ENCODE measurements around the gene RAD21L1.

Gene RAD21L1

GRCh38 chr20:1225783-1226654 is at the start of gene RAD21L1:
TSS of gene RAD21L1 (plus strand) at chr20:1226044. CDS start at chr20:1228454, 2,410 bp downstream.
- peak; percentile 73 for DNase-seq (ENCODE audit: low read depth)

GRCh38 chr20:1177680-1178079 is 48.2 kb upstream of the RAD21L1 start:
- DNase-seq (ENCODE audit: low read depth), result no peak

- no peak for DNase-seq (ENCODE audit: low read depth)
Observed at GRCh38 chr20:1178103-1178502, 47.7 kb upstream of the RAD21L1 start.

GRCh38 chr20:1178623-1179022 is 47.2 kb upstream of the RAD21L1 start:
- DNase-seq (ENCODE audit: low read depth), result no peak

- no peak for DNase-seq (ENCODE audit: low read depth)
Observed at GRCh38 chr20:1180949-1181348, 44.9 kb upstream of the RAD21L1 start.

GRCh38 chr20:1182106-1182505 is 43.7 kb upstream of the RAD21L1 start:
- no peak for DNase-seq (ENCODE audit: low read depth)

- no peak for DNase-seq (ENCODE audit: low read depth)
Observed at GRCh38 chr20:1183153-1183552, 42.7 kb upstream of the RAD21L1 start.

GRCh38 chr20:1184260-1184637 is 41.6 kb upstream of the RAD21L1 start:
- DNase-seq (ENCODE audit: low read depth), result no peak

GRCh38 chr20:1184638-1185315 is 41.1 kb upstream of the RAD21L1 start, which contains the start of gene TMEM74B:
TSS of gene TMEM74B (minus strand) at chr20:1184981. CDS start at chr20:1183801, 1,180 bp downstream.
- no peak for DNase-seq (ENCODE audit: low read depth)

GRCh38 chr20:1185316-1185741 is 40.5 kb upstream of the RAD21L1 start:
- DNase-seq (ENCODE audit: low read depth), result no peak

- no peak for DNase-seq (ENCODE audit: low read depth)
Observed at GRCh38 chr20:1185790-1186334, 40.0 kb upstream of the RAD21L1 start.

GRCh38 chr20:1186367-1186991 is 39.4 kb upstream of the RAD21L1 start:
- no peak for DNase-seq (ENCODE audit: low read depth)

- no peak for DNase-seq (ENCODE audit: low read depth)
Observed at GRCh38 chr20:1187605-1188171, 38.2 kb upstream of the RAD21L1 start.

- no peak for DNase-seq (ENCODE audit: low read depth)
Observed at GRCh38 chr20:1188347-1188746, 37.5 kb upstream of the RAD21L1 start.

GRCh38 chr20:1189827-1190226 is 36.0 kb upstream of the RAD21L1 start:
- DNase-seq (ENCODE audit: low read depth), result no peak

- no peak for DNase-seq (ENCODE audit: low read depth)
Observed at GRCh38 chr20:1190847-1191246, 35.0 kb upstream of the RAD21L1 start.

GRCh38 chr20:1191299-1191698 is 34.5 kb upstream of the RAD21L1 start:
- DNase-seq (ENCODE audit: low read depth), result no peak

- no peak for DNase-seq (ENCODE audit: low read depth)
Observed at GRCh38 chr20:1195226-1195625, 30.6 kb upstream of the RAD21L1 start.

- no peak for DNase-seq (ENCODE audit: low read depth)
Observed at GRCh38 chr20:1196634-1197033, 29.2 kb upstream of the RAD21L1 start.

- no peak for DNase-seq (ENCODE audit: low read depth)
Observed at GRCh38 chr20:1197801-1198200, 28.0 kb upstream of the RAD21L1 start.

GRCh38 chr20:1198751-1199150 is 27.1 kb upstream of the RAD21L1 start:
- no peak for DNase-seq (ENCODE audit: low read depth)

- DNase-seq (ENCODE audit: low read depth), result no peak
Observed at GRCh38 chr20:1199212-1199873, 26.5 kb upstream of the RAD21L1 start.

Measured in T-helper 22 cell (primary cell).